HCT116 (cell line): Measurements from ENCODE around the gene KCNB1. TPM values are rescaled to one million over a fixed set of nuclear protein-coding genes. Genes with fewer than 3 reads are reported as not detected.

Experiments used
- ATAC-seq: fragments of 200-7000 bp; cut with Tn5 transposase; 2 replicates; pipeline ENCODE4 v1.9.1; 2020; ENCODE audit warnings: mild to moderate bottlenecking, moderate library complexity
- BruUV-seq: library from RNA; stranded (reverse); fragments of 400-500 nt; replicated peaks from 2 replicates; lab custom pipeline; 2021; lab: Mats Ljungman, UMichigan
- CTCF ChIA-PET: fragments of 300-600 bp; sonication (Branson Sonifier 250); formaldehyde crosslinking; loops from one replicate; lab custom pipeline; 2021; ENCODE audit warnings: antibody characterized with exemption; lab: Charles Lee
- POLR2A ChIA-PET: fragments of 300-600, 350-600 bp; sonication (Branson Sonifier 250); formaldehyde crosslinking; loops from one replicate; lab custom pipeline; 2021; ENCODE audit warnings: antibody characterized with exemption; lab: Charles Lee
- RAD21 ChIA-PET, 2 experiments: fragments of 300-600 bp; sonication (Branson Sonifier 250); formaldehyde crosslinking; loops; one replicate each; lab custom pipeline; 2023; ENCODE audit warnings: low total read pairs in 2 of 2; ENCODE audit not compliant: uncharacterized antibody in 2 of 2, unreplicated experiment in 2 of 2, low non-redundant PET in 1 of 2; lab: Charles Lee
- DNase-seq: peaks from one replicate; pipeline ENCODE4 v3.0.0-alpha.2; 2010; ENCODE audit warnings: low read depth, low spot score
- H2AFZ ChIP-seq: fragments of 200-600 bp; shearing (Covaris generic), sonication (generic); 2 replicates; pipeline ENCODE4 v1.6.1; 2017; ENCODE audit warnings: low read depth, mixed run types, mixed read lengths, antibody characterized with exemption, low read length; ENCODE audit not compliant: poor library complexity, severe bottlenecking
- H3K27ac ChIP-seq: 2 replicates; pipeline ENCODE4 v1.5.1; 2012; ENCODE audit warnings: low read depth, low read length
- H3K27me3 ChIP-seq: fragments of 200-600 bp; sonication (generic); 2 replicates; pipeline ENCODE4 v1.6.1; 2016; ENCODE audit warnings: mixed run types, low read length, mixed read lengths; ENCODE audit not compliant: insufficient read depth
- H3K36me3 ChIP-seq, 2 experiments: fragments of 200-500 bp in 1 of 2; fragments of 200-600 bp in 1 of 2; sonication (Bioruptor generic) in 1 of 2; sonication (generic) in 1 of 2; 2 replicates each; pipeline versions ENCODE4 v1.5.1 to v1.6.1; 2014 to 2016; ENCODE audit warnings: low read length in 2 of 2, inconsistent platforms in 1 of 2, mixed read lengths in 1 of 2, mixed run types in 1 of 2; ENCODE audit not compliant: insufficient read depth in 2 of 2, control insufficient read depth in 1 of 2
- H3K4me1 ChIP-seq, 2 experiments: fragments of 200-600 bp in 1 of 2; sonication (generic) in 1 of 2; 2 replicates each; pipeline versions ENCODE4 v1.5.1 to v1.6.1; 2012 to 2017; ENCODE audit warnings: low read length in 2 of 2, inconsistent platforms in 1 of 2, mild to moderate bottlenecking in 1 of 2, mixed read lengths in 1 of 2, mixed run types in 1 of 2, moderate library complexity in 1 of 2; ENCODE audit not compliant: insufficient read depth in 2 of 2, control insufficient read depth in 1 of 2
- H3K4me2 ChIP-seq: fragments of 200-600 bp; sonication (generic); 2 replicates; pipeline ENCODE4 v1.6.1; 2017; ENCODE audit warnings: mixed run types, low read length, mixed read lengths
- H3K4me3 ChIP-seq, 2 experiments: fragments of 200-600 bp in 1 of 2; sonication (generic) in 1 of 2; replicated peaks in 1 of 2; 2 replicates each; pipeline ENCODE4 v1.5.1; 2011 to 2016; ENCODE audit warnings: low read length in 2 of 2, control low read depth in 1 of 2, low read depth in 1 of 2, mild to moderate bottlenecking in 1 of 2, mixed read lengths in 1 of 2, mixed run types in 1 of 2
- H3K79me2 ChIP-seq: fragments of 200-600 bp; sonication (generic); 2 replicates; pipeline ENCODE4 v1.6.1; 2017; ENCODE audit warnings: mild to moderate bottlenecking, mixed run types, low read length, moderate library complexity, mixed read lengths; ENCODE audit not compliant: insufficient read depth
- H3K9ac ChIP-seq: fragments of 200-600 bp; sonication (generic); 2 replicates; pipeline ENCODE4 v1.6.1; 2016; ENCODE audit warnings: low read length, mixed read lengths
- H3K9me2 ChIP-seq: fragments of 200-600 bp; sonication (generic), shearing (Covaris generic); 2 replicates; pipeline ENCODE4 v1.6.1; 2017; ENCODE audit warnings: mixed run types, mild to moderate bottlenecking, moderate library complexity; ENCODE audit not compliant: insufficient read depth
- H3K9me3 ChIP-seq, 2 experiments: fragments of 200-500 bp in 1 of 2; fragments of 200-600 bp in 1 of 2; sonication (Bioruptor generic) in 1 of 2; sonication (generic) in 1 of 2; 2 replicates each; pipeline ENCODE4 v1.6.1; 2014 to 2017; ENCODE audit warnings: low read length in 2 of 2, mixed read lengths in 2 of 2, inconsistent platforms in 1 of 2, low read depth in 1 of 2, mild to moderate bottlenecking in 1 of 2, mixed run types in 1 of 2, moderate library complexity in 1 of 2; ENCODE audit not compliant: control insufficient read depth in 1 of 2, insufficient read depth in 1 of 2
- H4K20me1 ChIP-seq: fragments of 200-600 bp; sonication (generic), shearing (Covaris generic); 2 replicates; pipeline ENCODE4 v1.6.1; 2017; ENCODE audit warnings: mixed run types, mild to moderate bottlenecking, moderate library complexity; ENCODE audit not compliant: insufficient read depth
- CBX3 ChIP-seq: IDR thresholded peaks from 2 replicates; pipeline ENCODE4 v1.6.1; 2012; ENCODE audit warnings: low read depth
- CEBPB ChIP-seq: IDR thresholded peaks from 2 replicates; pipeline ENCODE4 v1.6.1; 2012; ENCODE audit warnings: low read depth
- EGR1 ChIP-seq: IDR thresholded peaks from 2 replicates; pipeline ENCODE4 v1.6.1; 2012; ENCODE audit warnings: low read depth
- ELF1 ChIP-seq: IDR thresholded peaks from 2 replicates; pipeline ENCODE4 v1.6.1; 2012; ENCODE audit warnings: low read depth, borderline replicate concordance
- EZH2 ChIP-seq: fragments of 200-600 bp; sonication (generic); IDR thresholded peaks from 2 replicates; pipeline ENCODE4 v1.6.1; 2017; ENCODE audit warnings: antibody characterized with exemption, mixed run types
- EZH2phosphoT487 ChIP-seq: fragments of 200-600 bp; IDR thresholded peaks from 2 replicates; pipeline ENCODE4 v1.6.1; 2018; ENCODE audit warnings: antibody characterized with exemption, borderline replicate concordance
- JUND ChIP-seq: IDR thresholded peaks from 2 replicates; pipeline ENCODE4 v1.6.1; 2012
- POLR2AphosphoS5 ChIP-seq: IDR thresholded peaks from 2 replicates; pipeline ENCODE4 v1.6.1; 2011; ENCODE audit warnings: mild to moderate bottlenecking, low read depth, low read length, moderate library complexity
- RAD21 ChIP-seq: IDR thresholded peaks from 2 replicates; pipeline ENCODE4 v1.6.1; 2012; ENCODE audit warnings: low read depth, mild to moderate bottlenecking
- SIN3A ChIP-seq: IDR thresholded peaks from 2 replicates; pipeline ENCODE4 v1.6.1; 2012; ENCODE audit warnings: low read depth
- SP1 ChIP-seq: IDR thresholded peaks from 2 replicates; pipeline ENCODE4 v1.6.1; 2012; ENCODE audit warnings: low read depth
- SRF ChIP-seq: IDR thresholded peaks from 2 replicates; pipeline ENCODE4 v1.6.1; 2012; ENCODE audit warnings: low read depth
- TCF7L2 ChIP-seq: IDR thresholded peaks from 2 replicates; pipeline ENCODE4 v1.7.0; 2011; ENCODE audit warnings: borderline replicate concordance, inconsistent platforms; ENCODE audit not compliant: insufficient read depth, insufficient read length; ENCODE audit errors: extremely low read depth
- YY1 ChIP-seq: IDR thresholded peaks from 2 replicates; pipeline ENCODE4 v1.6.1; 2011; ENCODE audit warnings: low read length, low read depth, moderate library complexity, mild to moderate bottlenecking; ENCODE audit not compliant: insufficient replicate concordance; ENCODE audit errors: extremely low read depth
- ZFX ChIP-seq: fragments of 450-650 bp; IDR thresholded peaks from 2 replicates; pipeline ENCODE4 v1.6.1; 2017
- ZNF274 ChIP-seq: fragments of 200-500 bp; sonication (Bioruptor generic); IDR thresholded peaks from 2 replicates; pipeline ENCODE4 v1.6.1; 2014; ENCODE audit warnings: mild to moderate bottlenecking, low read depth, low read length, inconsistent platforms
- intact Hi-C: fragments of 100-400 bp; cut with micrococcal nuclease; formaldehyde crosslinking; loops from 2 replicates; pipeline ENCODE4 v1.10.0; 2022
- total RNA-seq: library from RNA; stranded (reverse); gene quantifications from one replicate; pipeline ENCODE4 v1.2.1, GENCODE V29; 2021; ENCODE audit not compliant: unreplicated experiment
- TF ChIP-seq, protein P1 (sequence below): IDR thresholded peaks from 2 replicates; pipeline ENCODE4 v1.6.1; 2011; ENCODE audit warnings: mild to moderate bottlenecking, low read length, moderate library complexity; ENCODE audit not compliant: insufficient replicate concordance; ENCODE audit errors: extremely low read depth
- TF ChIP-seq, protein P2 (sequence below), 3 experiments: fragments of 200-600 bp in 1 of 3; sonication (generic) in 1 of 3; IDR thresholded peaks in 2 of 3; conservative IDR thresholded peaks in 1 of 3; 2 replicates each; pipeline ENCODE4 v1.5.1; 2012 to 2017; ENCODE audit warnings: low read depth in 2 of 3, low read length in 2 of 3, antibody characterized with exemption in 1 of 3, borderline replicate concordance in 1 of 3, control low read depth in 1 of 3, mild to moderate bottlenecking in 1 of 3, mixed read lengths in 1 of 3, mixed run types in 1 of 3, moderate library complexity in 1 of 3; ENCODE audit not compliant: insufficient read depth in 1 of 3
- TF ChIP-seq, protein P3 (sequence below): IDR thresholded peaks from 2 replicates; pipeline ENCODE4 v1.6.1; 2012

The KCNB1 gene
- total RNA-seq, 1 experiment from 2014 or later: 0.79 TPM

- RAD21 ChIA-PET: no interaction called here
Observed at GRCh38 chr20:49515586-49515985, 33.1 kb upstream of the KCNB1 start.

DNA sequence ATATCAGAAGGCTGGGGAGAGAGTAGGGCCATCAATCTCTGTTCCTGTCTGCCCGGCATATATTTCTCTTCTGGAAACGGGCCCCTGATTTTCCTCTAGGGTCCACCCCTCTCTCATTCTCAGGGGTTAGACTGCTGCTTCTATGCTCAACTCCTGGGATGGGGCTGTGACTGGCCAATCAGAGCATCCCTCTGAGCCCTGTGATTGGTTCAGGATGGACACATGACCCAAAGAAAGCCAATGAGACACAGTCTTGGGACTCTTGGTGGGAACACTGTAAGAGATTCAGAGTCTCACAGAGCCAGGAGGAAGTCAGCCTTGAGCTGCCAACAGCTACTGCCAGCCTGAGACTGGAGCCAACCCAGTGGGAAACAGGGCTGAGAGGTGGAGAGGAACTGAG lies 31.0 kb upstream of the KCNB1 start:
- Histone ChIP-seq H3K4me1 (peaks cover 3 to 15% of the 10 kb centered on the region in 2 experiments; a peak in 3 of 4 replicates), H3K36me3 (no peaks in the 10 kb centered on the region), H3K4me2 (no peak overlapping the region), H3K4me3 (no peak overlapping the region), H3K27ac (no peak overlapping the region), H3K9ac (no peak overlapping the region), H3K27me3 (peaks cover 26% of the 10 kb centered on the region), H4K20me1 (no peaks in the 10 kb centered on the region), H3K79me2 (no peaks in the 10 kb centered on the region), H3K9me2 (no peaks in the 10 kb centered on the region), H2AFZ (no peak overlapping the region), H3K9me3 (peaks cover 0 to 3% of the 10 kb centered on the region in 2 experiments; a peak in 1 of 4 replicates)
- BruUV-seq: no TSS peak
- ATAC-seq: no peak
- DNase-seq: no peak
- intact Hi-C loops: no loop called here
- ChIA-PET CTCF (interaction anchor here (0.9 to 1.7 kb wide), 2 partner anchors 8 to 28 kb away, joined by 3 to 4 read pairs; no protein-coding TSS in a partner anchor), RAD21 (no interaction called here), POLR2A (no interaction called here)
- TF ChIP-seq SP1 (no peak), ZNF274 (no peak), CEBPB (no peak), SIN3A (no peak), RAD21 (no peak), EZH2phosphoT487 (no peak), EGR1 (no peak), CBX3 (no peak), POLR2AphosphoS5 (no peak), YY1 (no peak), SRF (no peak), ELF1 (no peak), ZFX (no peak), JUND (no peak)
- TF ChIP-seq, protein P1, sequence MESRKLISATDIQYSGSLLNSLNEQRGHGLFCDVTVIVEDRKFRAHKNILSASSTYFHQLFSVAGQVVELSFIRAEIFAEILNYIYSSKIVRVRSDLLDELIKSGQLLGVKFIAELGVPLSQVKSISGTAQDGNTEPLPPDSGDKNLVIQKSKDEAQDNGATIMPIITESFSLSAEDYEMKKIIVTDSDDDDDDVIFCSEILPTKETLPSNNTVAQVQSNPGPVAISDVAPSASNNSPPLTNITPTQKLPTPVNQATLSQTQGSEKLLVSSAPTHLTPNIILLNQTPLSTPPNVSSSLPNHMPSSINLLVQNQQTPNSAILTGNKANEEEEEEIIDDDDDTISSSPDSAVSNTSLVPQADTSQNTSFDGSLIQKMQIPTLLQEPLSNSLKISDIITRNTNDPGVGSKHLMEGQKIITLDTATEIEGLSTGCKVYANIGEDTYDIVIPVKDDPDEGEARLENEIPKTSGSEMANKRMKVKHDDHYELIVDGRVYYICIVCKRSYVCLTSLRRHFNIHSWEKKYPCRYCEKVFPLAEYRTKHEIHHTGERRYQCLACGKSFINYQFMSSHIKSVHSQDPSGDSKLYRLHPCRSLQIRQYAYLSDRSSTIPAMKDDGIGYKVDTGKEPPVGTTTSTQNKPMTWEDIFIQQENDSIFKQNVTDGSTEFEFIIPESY: no peak
- TF ChIP-seq, protein P2, sequence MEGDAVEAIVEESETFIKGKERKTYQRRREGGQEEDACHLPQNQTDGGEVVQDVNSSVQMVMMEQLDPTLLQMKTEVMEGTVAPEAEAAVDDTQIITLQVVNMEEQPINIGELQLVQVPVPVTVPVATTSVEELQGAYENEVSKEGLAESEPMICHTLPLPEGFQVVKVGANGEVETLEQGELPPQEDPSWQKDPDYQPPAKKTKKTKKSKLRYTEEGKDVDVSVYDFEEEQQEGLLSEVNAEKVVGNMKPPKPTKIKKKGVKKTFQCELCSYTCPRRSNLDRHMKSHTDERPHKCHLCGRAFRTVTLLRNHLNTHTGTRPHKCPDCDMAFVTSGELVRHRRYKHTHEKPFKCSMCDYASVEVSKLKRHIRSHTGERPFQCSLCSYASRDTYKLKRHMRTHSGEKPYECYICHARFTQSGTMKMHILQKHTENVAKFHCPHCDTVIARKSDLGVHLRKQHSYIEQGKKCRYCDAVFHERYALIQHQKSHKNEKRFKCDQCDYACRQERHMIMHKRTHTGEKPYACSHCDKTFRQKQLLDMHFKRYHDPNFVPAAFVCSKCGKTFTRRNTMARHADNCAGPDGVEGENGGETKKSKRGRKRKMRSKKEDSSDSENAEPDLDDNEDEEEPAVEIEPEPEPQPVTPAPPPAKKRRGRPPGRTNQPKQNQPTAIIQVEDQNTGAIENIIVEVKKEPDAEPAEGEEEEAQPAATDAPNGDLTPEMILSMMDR (IDR thresholded peaks at IDR 0.05 in 2 of 3, conservative IDR thresholded peaks at IDR 0.05 in 1 of 3; ENCODE audit: borderline replicate concordance in 1 of 3, insufficient read depth in 1 of 3, low read depth in 2 of 3, low read length in 2 of 3): no peak
- TF ChIP-seq, protein P3, sequence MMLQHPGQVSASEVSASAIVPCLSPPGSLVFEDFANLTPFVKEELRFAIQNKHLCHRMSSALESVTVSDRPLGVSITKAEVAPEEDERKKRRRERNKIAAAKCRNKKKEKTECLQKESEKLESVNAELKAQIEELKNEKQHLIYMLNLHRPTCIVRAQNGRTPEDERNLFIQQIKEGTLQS: no peak

More at GRCh38 chr20:49515586-49515985, 33.1 kb upstream of the KCNB1 start:
- BruUV-seq: no TSS peak
- H3K4me2 ChIP-seq: no peak overlapping the region
- H3K4me1 ChIP-seq: peaks cover 3 to 12% of the 10 kb centered on the region in 2 experiments; a peak in 3 of 4 replicates
- no peaks in the 10 kb centered on the region for H4K20me1 ChIP-seq
- H3K36me3 ChIP-seq: no peaks in the 10 kb centered on the region
- H3K9me2 ChIP-seq: no peaks in the 10 kb centered on the region
- H2AFZ ChIP-seq: no peak overlapping the region
- H3K9ac ChIP-seq: no peak overlapping the region
- CTCF ChIA-PET: interaction anchor here (1.2 kb wide), 1 partner anchor 26 kb away, joined by 4 read pairs; no protein-coding TSS in a partner anchor
- no peak for ATAC-seq
- peaks cover 0 to 3% of the 10 kb centered on the region in 2 experiments; a peak in 1 of 4 replicates for H3K9me3 ChIP-seq
- TF ChIP-seq TCF7L2 (no peak), EZH2 (no peak), YY1 (no peak)
- POLR2A ChIA-PET: interaction anchor here (0.6 kb wide), 1 partner anchor 10 kb away, joined by 4 read pairs; no protein-coding TSS in a partner anchor
- no peak for DNase-seq
- no peak overlapping the region for H3K27ac ChIP-seq
- H3K27me3 ChIP-seq: peaks cover 21% of the 10 kb centered on the region
- no peak overlapping the region for H3K4me3 ChIP-seq
- H3K79me2 ChIP-seq: no peaks in the 10 kb centered on the region
- intact Hi-C loops: no loop called here
